GM19397 (cell line): ENCODE measurements around the gene FRK.
"Not testable (repeated sequence)": the region's sequence is repeated elsewhere in the genome, so short reads cannot be mapped to it uniquely, and the experiment has no call there.

Experiments used
- ATAC-seq: cut with Tn5 transposase; IDR thresholded peaks from one replicate; pipeline ENCODE4 v1.9.1; 2021; ENCODE audit warnings: mild to moderate bottlenecking, moderate library complexity; ENCODE audit not compliant: unreplicated experiment

Gene FRK

GRCh38 chr6:115954740-115955139 is 106.0 kb downstream of the FRK start:
- ATAC-seq = no peak

- no peak for ATAC-seq
These were observed 111.9 kb downstream of the FRK start for GRCh38 chr6:115948751-115949150.

GRCh38 chr6:115947966-115948541 is 112.6 kb downstream of the FRK start:
- no peak for ATAC-seq

GRCh38 chr6:115945812-115946211 is 114.9 kb downstream of the FRK start:
- ATAC-seq = no peak

GRCh38 chr6:115945306-115945705 is 115.4 kb downstream of the FRK start:
- no peak for ATAC-seq

GRCh38 chr6:115944829-115945228 is 115.9 kb downstream of the FRK start:
- ATAC-seq = not testable (repeated sequence)

GRCh38 chr6:115937502-115937901 is 123.2 kb downstream of the FRK start:
- ATAC-seq = not testable (repeated sequence)

GRCh38 chr6:115935361-115935760 is 125.3 kb downstream of the FRK start:
- no peak for ATAC-seq

GRCh38 chr6:115934829-115935228 is 125.9 kb downstream of the FRK start:
- no peak for ATAC-seq

- no peak for ATAC-seq
These were observed 126.5 kb downstream of the FRK start for GRCh38 chr6:115934145-115934544.

- ATAC-seq = no peak
These were observed 128.2 kb downstream of the FRK start for GRCh38 chr6:115932481-115932880.

GRCh38 chr6:115928000-115928399 is 132.7 kb downstream of the FRK start:
- ATAC-seq = not testable (repeated sequence)

- no peak for ATAC-seq
These were observed 137.7 kb downstream of the FRK start for GRCh38 chr6:115922971-115923370.

GRCh38 chr6:115914098-115914497 is 146.6 kb downstream of the FRK start:
- no peak for ATAC-seq

GRCh38 chr6:115909923-115910546 is 150.7 kb downstream of the FRK start:
- ATAC-seq = no peak

GRCh38 chr6:115908906-115909559 is 151.7 kb downstream of the FRK start:
- no peak for ATAC-seq

GRCh38 chr6:115905471-115905870 is 155.2 kb downstream of the FRK start:
- no peak for ATAC-seq

- ATAC-seq = no peak
These were observed 158.3 kb downstream of the FRK start for GRCh38 chr6:115902436-115902835.

- ATAC-seq = no peak
These were observed 158.8 kb downstream of the FRK start for GRCh38 chr6:115901896-115902295.

- no peak for ATAC-seq
These were observed 160.9 kb downstream of the FRK start for GRCh38 chr6:115899730-115900282.

GRCh38 chr6:115898246-115898645 is 162.4 kb downstream of the FRK start:
- no peak for ATAC-seq

- no peak for ATAC-seq
These were observed 164.1 kb downstream of the FRK start for GRCh38 chr6:115896538-115897129.
